Measurements from ENCODE around the gene DDA1. TPM values are rescaled to one million over a fixed set of nuclear protein-coding genes. Genes with fewer than 3 reads are reported as not detected.

Gene DDA1
- polyA plus RNA-seq, 2 of the 4 experiments (the other 2 are of a cell fraction): 35.5 to 53.5 TPM

- no peak overlapping the region for H3K4me3 ChIP-seq
- H3K4me2 ChIP-seq: no peak overlapping the region
- ATAC-seq (no peak), DNase-seq (ENCODE audit: low read depth in 1 of 2, low spot score in 1 of 2) (no peak), FAIRE-seq (no peak)
- H3K27ac ChIP-seq: peak overlapping the region in 1 of 2 experiments; percentile 24; a peak in 1 of 6 replicates
- no peaks in the 10 kb centered on the region for H3K9me3 ChIP-seq
- H3K4me1 ChIP-seq: peaks cover 4% of the 10 kb centered on the region; the same call in 2 of the 3 replicates
- TF ChIP-seq ZFP36 (IDR thresholded peaks at IDR 0.05; ENCODE audit: borderline replicate concordance, partially characterized antibody) (peak; percentile 78), MAFK (IDR thresholded peaks at IDR 0.05; ENCODE audit: partially characterized antibody) (no peak)
- WGBS (ENCODE audit: missing lambda C conversion rate): 89% methylated on average over 18 of the region's 23 CpGs
- POLR2A ChIA-PET: interaction anchor here (0.5 kb wide), 1 partner anchor 65 kb away, joined by 3 read pairs; no protein-coding TSS in a partner anchor
- CTCF ChIA-PET: interaction anchor here (0.5 to 8.0 kb wide), 5 partner anchors 9 to 29 kb away, joined by 3 to 77 read pairs (median 9); partner anchors contain the start of gene ANKLE1
Observed at GRCh38 chr19:17263712-17264640, 45.4 kb upstream of the DDA1 start.

GRCh38 chr19:17264641-17264979 lies 44.8 kb upstream of the DDA1 start, which contains the start of gene USHBP1:
Gene USHBP1 (minus strand): TSS chr19:17264745. CDS start chr19:17264299, 446 bp downstream.
- WGBS (ENCODE audit: missing lambda C conversion rate): 77% methylated on average over 5 of the region's 5 CpGs
- Histone ChIP-seq H3K27ac (peak within 1 kb of the TSS in 1 of 2 experiments; percentile 24; a peak in 1 of 6 replicates), H3K4me1 (peaks cover 4% of the 10 kb centered on the region; the same call in 2 of the 3 replicates), H3K4me3 (no peak within 1 kb of the TSS), H3K9me3 (no peaks in the 10 kb centered on the region), H3K4me2 (no peak within 1 kb of the TSS)
- POLR2A ChIA-PET: no interaction called here
- FAIRE-seq (no peak), ATAC-seq (no peak), DNase-seq (ENCODE audit: low read depth in 1 of 2, low spot score in 1 of 2) (no peak)
- TF ChIP-seq MAZ (IDR thresholded peaks at IDR 0.05; ENCODE audit: borderline replicate concordance, low read depth, low read length): no peak
- no peak for TF ChIP-seq HMGXB4 (CRISPR knock-in tag; IDR thresholded peaks at IDR 0.05; ENCODE audit: borderline replicate concordance)
- TF ChIP-seq TFCP2L1 (CRISPR knock-in tag; IDR thresholded peaks at IDR 0.05): no peak
- TF ChIP-seq EP300 (IDR thresholded peaks at IDR 0.05): no peak
- TF ChIP-seq HOXA7 (CRISPR knock-in tag; IDR thresholded peaks at IDR 0.05): no peak
- TF ChIP-seq HEYL (CRISPR knock-in tag; IDR thresholded peaks at IDR 0.05): no peak
- TF ChIP-seq CBX8 (IDR thresholded peaks at IDR 0.05): no peak
- no peak for TF ChIP-seq NFE2L2 (conservative IDR thresholded peaks at IDR 0.05; ENCODE audit: low read length)
- TF ChIP-seq EHF (CRISPR knock-in tag; IDR thresholded peaks at IDR 0.05): no peak
- CTCF ChIA-PET: interaction anchor here (0.6 to 8.0 kb wide), 5 partner anchors 9 to 95 kb away, joined by 3 to 77 read pairs (median 9); partner anchors contain the start of gene ANKLE1

GRCh38 chr19:17266026-17266425 lies 43.3 kb upstream of the DDA1 start:
- ChIA-PET CTCF (interaction anchor here (0.8 to 2.8 kb wide), 3 partner anchors 12 to 40 kb away, joined by 3 to 12 read pairs (median 4); partner anchors contain the start of gene OCEL1), POLR2A (no interaction called here)
- no peak for ATAC-seq
- WGBS (ENCODE audit: missing lambda C conversion rate): 77% methylated on average over 7 of the region's 7 CpGs
- Histone ChIP-seq H3K4me3 (no peak overlapping the region), H3K9me3 (no peaks in the 10 kb centered on the region), H3K27ac (peak overlapping the region in 1 of 2 experiments; percentile 42; a peak in 1 of 6 replicates), H3K4me2 (no peak overlapping the region), H3K4me1 (peaks cover 4% of the 10 kb centered on the region; the same call in 2 of the 3 replicates)
- no peak for DNase-seq (ENCODE audit: low read depth in 1 of 2, low spot score in 1 of 2)
- FAIRE-seq: no peak
- TF ChIP-seq HES2 (IDR thresholded peaks at IDR 0.05): no peak
- no peak for TF ChIP-seq CBX2 (IDR thresholded peaks at IDR 0.05; ENCODE audit: borderline replicate concordance, low read depth)
- no peak for TF ChIP-seq HEYL (CRISPR knock-in tag; IDR thresholded peaks at IDR 0.05)
- no peak for TF ChIP-seq POLR2A (IDR thresholded peaks at IDR 0.05; ENCODE audit: low read length)
- TF ChIP-seq GATA3 (IDR thresholded peaks at IDR 0.05; ENCODE audit: borderline replicate concordance): no peak
- no peak for TF ChIP-seq KDM1A (IDR thresholded peaks at IDR 0.05; ENCODE audit: low read depth)
- no peak for TF ChIP-seq EHMT2 (IDR thresholded peaks at IDR 0.05; ENCODE audit: low read depth)
- TF ChIP-seq NFE2L2 (conservative IDR thresholded peaks at IDR 0.05; ENCODE audit: low read length): no peak

Data from A549 (cell line).